Renal cortex interstitium (tissue), 11 donors: Measurements from ENCODE around the gene PKP2. TPM values are rescaled to one million over a fixed set of nuclear protein-coding genes. Genes with fewer than 3 reads are reported as not detected.

ENCODE experiments used
- DNase-seq, 11 donors: peaks; one replicate each; pipeline ENCODE4 v3.0.0-alpha.2; 2013; ENCODE audit warnings: low read depth in 9 of 11, low spot score in 4 of 11; ENCODE audit errors: extremely low read depth in 1 of 11
- polyA plus RNA-seq, 3 donors: library from polyadenylated mRNA; unstranded; fragments of 120-200 nt; gene quantifications; one replicate each; pipeline ENCODE4 v1.2.1, GENCODE V29; 2013; ENCODE audit not compliant: insufficient read length in 3 of 3

PKP2 gene
- polyA plus RNA-seq, 3 donors = 21.3 to 28.8 (median 22.2) TPM

GRCh38 chr12:32834122-32834521 lies 62.5 kb downstream of the PKP2 start:
- no peak for DNase-seq

- DNase-seq = no peak
These were observed 68.0 kb downstream of the PKP2 start for GRCh38 chr12:32828552-32828951.

- no peak for DNase-seq
These were observed 68.5 kb downstream of the PKP2 start for GRCh38 chr12:32828120-32828519.

GRCh38 chr12:32826807-32827412 lies 69.7 kb downstream of the PKP2 start:
- DNase-seq = no peak

- DNase-seq = no peak
These were observed 72.0 kb downstream of the PKP2 start for GRCh38 chr12:32824596-32824995.

GRCh38 chr12:32822344-32822743 lies 74.2 kb downstream of the PKP2 start:
- no peak for DNase-seq

- no peak for DNase-seq
These were observed 74.9 kb downstream of the PKP2 start for GRCh38 chr12:32821710-32822109.

GRCh38 chr12:32821293-32821692 lies 75.3 kb downstream of the PKP2 start:
- no peak for DNase-seq

GRCh38 chr12:32820376-32820931 lies 76.1 kb downstream of the PKP2 start:
- no peak for DNase-seq

- DNase-seq = no peak
These were observed 77.2 kb downstream of the PKP2 start for GRCh38 chr12:32819424-32819823.

GRCh38 chr12:32811686-32812392 lies 84.7 kb downstream of the PKP2 start:
- DNase-seq = no peak

- DNase-seq = no peak
These were observed 86.7 kb downstream of the PKP2 start for GRCh38 chr12:32809846-32810245.

GRCh38 chr12:32809196-32809595 lies 87.4 kb downstream of the PKP2 start:
- DNase-seq = no peak

- DNase-seq = no peak
These were observed 92.3 kb downstream of the PKP2 start for GRCh38 chr12:32804301-32804700.

- no peak for DNase-seq
These were observed 95.2 kb downstream of the PKP2 start for GRCh38 chr12:32801269-32801980.

- no peak for DNase-seq
These were observed 102.3 kb downstream of the PKP2 start for GRCh38 chr12:32794281-32794680.

GRCh38 chr12:32789916-32790315 lies 106.7 kb downstream of the PKP2 start:
- DNase-seq = no peak

GRCh38 chr12:32789446-32789845 lies 107.1 kb downstream of the PKP2 start:
- no peak for DNase-seq

- DNase-seq = no peak
These were observed 108.2 kb downstream of the PKP2 start for GRCh38 chr12:32788405-32788804.

- no peak for DNase-seq
These were observed 111.0 kb downstream of the PKP2 start for GRCh38 chr12:32785557-32785956.
